T-cell (primary cell): ENCODE measurements around the gene ANKRD45. TPM values are rescaled to one million over a fixed set of nuclear protein-coding genes. Genes with fewer than 3 reads are reported as not detected.
"Not testable (repeated sequence)": the region's sequence is repeated elsewhere in the genome, so short reads cannot be mapped to it uniquely, and the experiment has no call there.

Source experiments
- ATAC-seq, 4 experiments: fragments of 200-7000 bp in 3 of 4; fragments of 150-1000 bp in 1 of 4; cut with Tn5 transposase; replicated peaks in 1 of 4; 1 replicate in 3 of 4; 2 replicates in 1 of 4; pipeline ENCODE4 v1.10.0; 2021; ENCODE audit warnings: moderate library complexity in 3 of 4, mild to moderate bottlenecking in 2 of 4, moderate number of reproducible peaks in 1 of 4
- CTCF ChIA-PET, 2 donors: fragments of 300-600 bp; sonication (Branson Sonifier 250); formaldehyde crosslinking; loops; one replicate each; lab custom pipeline; 2022; ENCODE audit warnings: antibody characterized with exemption in 2 of 2; lab: Charles Lee
- POLR2A ChIA-PET, 2 donors: fragments of 300-600 bp; sonication (Branson Sonifier 250); formaldehyde crosslinking; loops; one replicate each; lab custom pipeline; 2022; ENCODE audit warnings: antibody characterized with exemption in 2 of 2; lab: Charles Lee
- DNase-seq, 35 experiments: peaks; one replicate each; pipeline versions ENCODE4 v3.0.0 to v3.0.0-alpha.2; 2013 to 2023
- H3K27ac ChIP-seq: one replicate; pipeline ENCODE4 v1.5.1; 2013; ENCODE audit warnings: low read length
- H3K27me3 ChIP-seq, 2 experiments: replicated peaks in 1 of 2; 1 replicate in 1 of 2; 2 replicates in 1 of 2; pipeline versions ENCODE4 v1.6.1 to v1.7.0; 2013; ENCODE audit warnings: low read length in 1 of 2, mixed read lengths in 1 of 2; ENCODE audit not compliant: control insufficient read depth in 2 of 2, insufficient read depth in 2 of 2; ENCODE audit errors: extremely low read depth in 1 of 2
- H3K36me3 ChIP-seq, 2 donors: 1 replicate in 1 of 2; 2 replicates in 1 of 2; pipeline versions ENCODE4 v1.6.1 to v1.7.0; 2013; ENCODE audit warnings: low read length in 1 of 2; ENCODE audit not compliant: control insufficient read depth in 2 of 2, insufficient read depth in 1 of 2; ENCODE audit errors: extremely low read depth in 1 of 2
- H3K4me1 ChIP-seq, 2 experiments: 1 replicate in 1 of 2; 2 replicates in 1 of 2; pipeline versions ENCODE4 v1.6.1 to v1.7.0; 2013; ENCODE audit warnings: low read length in 2 of 2, mixed read lengths in 1 of 2; ENCODE audit not compliant: insufficient read depth in 2 of 2, control insufficient read depth in 1 of 2; ENCODE audit errors: extremely low read depth in 1 of 2
- H3K4me3 ChIP-seq, 2 donors: 1 replicate in 1 of 2; 2 replicates in 1 of 2; pipeline versions ENCODE4 v1.5.1 to v1.7.0; 2013; ENCODE audit warnings: mild to moderate bottlenecking in 2 of 2, low read length in 1 of 2, moderate library complexity in 1 of 2; ENCODE audit not compliant: control insufficient read depth in 1 of 2; ENCODE audit errors: extremely low read depth in 1 of 2
- H3K9me3 ChIP-seq: 2 replicates; pipeline ENCODE4 v1.7.0; 2013
- H3K27ac Mint-ChIP-seq, 2 donors: one replicate each; pipeline ENCODE4 v1.8.0; 2020 to 2021; ENCODE audit warnings: mild to moderate bottlenecking in 2 of 2, mixed read lengths in 2 of 2
- H3K27me3 Mint-ChIP-seq, 2 donors: one replicate each; pipeline ENCODE4 v1.8.0; 2021 to 2022; ENCODE audit warnings: mixed read lengths in 2 of 2
- H3K36me3 Mint-ChIP-seq: one replicate; pipeline ENCODE4 v1.8.0; 2021; ENCODE audit warnings: mixed read lengths
- H3K4me1 Mint-ChIP-seq, 3 donors: one replicate each; pipeline ENCODE4 v1.8.0; 2020 to 2022; ENCODE audit warnings: mixed read lengths in 3 of 3, mild to moderate bottlenecking in 1 of 3
- H3K4me3 Mint-ChIP-seq, 3 donors: one replicate each; pipeline ENCODE4 v1.8.0; 2020 to 2022; ENCODE audit warnings: mild to moderate bottlenecking in 3 of 3, mixed read lengths in 3 of 3, moderate library complexity in 3 of 3
- H3K9me3 Mint-ChIP-seq, 3 donors: one replicate each; pipeline ENCODE4 v1.8.0; 2020 to 2022; ENCODE audit warnings: mixed read lengths in 3 of 3
- WGBS: methylation state at CpG from one replicate; pipeline ENCODE4 v1.1.5; 2013; ENCODE audit warnings: missing lambda C conversion rate; ENCODE audit not compliant: insufficient coverage; 5-methylcytosine and 5-hydroxymethylcytosine counted together
- total RNA-seq, 35 experiments: library from RNA in 6 of 35; stranded (reverse) in 6 of 35; fragments of 120-200 nt in 1 of 35; gene quantifications; one replicate each; pipeline versions ENCODE4 v1.2.1 to v1.2.4 and lab custom pipeline; 2013 to 2026

Gene ANKRD45
- total RNA-seq, 5 donors from 2014 or later (not counting 1 experiment from before 2014, with no cell fraction given): not detected

GRCh38 chr1:173591138-173591537, 78.5 kb downstream of the ANKRD45 start:
- H3K4me3 ChIP-seq, ATAC-seq, H3K4me1 Mint-ChIP-seq, H3K27me3 Mint-ChIP-seq, H3K4me3 Mint-ChIP-seq, H3K9me3 ChIP-seq, H3K4me1 ChIP-seq, H3K27ac ChIP-seq, H3K36me3 ChIP-seq, DNase-seq, H3K27ac Mint-ChIP-seq, POLR2A ChIA-PET, H3K9me3 Mint-ChIP-seq, H3K36me3 Mint-ChIP-seq, H3K27me3 ChIP-seq: not testable (repeated sequence)
- CTCF ChIA-PET: interaction anchor here in 1 of 2 donors (0.9 kb wide), 1 partner anchor 14 kb away, joined by 4 read pairs; no protein-coding TSS in a partner anchor
- WGBS: 100% methylated on average over 1 of the region's 5 CpGs

- no peak overlapping the region for H3K27ac Mint-ChIP-seq
- Histone ChIP-seq H3K4me3 (no peak overlapping the region), H3K4me1 (no peaks in the 10 kb centered on the region), H3K27me3 (no peaks in the 10 kb centered on the region), H3K36me3 (no peaks in the 10 kb centered on the region), H3K27ac (no peak overlapping the region), H3K9me3 (no peaks in the 10 kb centered on the region)
- H3K9me3 Mint-ChIP-seq: no peaks in the 10 kb centered on the region
- peaks cover 1 to 4% of the 10 kb centered on the region in 2 donors for H3K27me3 Mint-ChIP-seq
- DNase-seq (no peak), ATAC-seq (no peak)
- ChIA-PET CTCF (no interaction called here), POLR2A (no interaction called here)
- no peaks in the 10 kb centered on the region for H3K36me3 Mint-ChIP-seq
- H3K4me3 Mint-ChIP-seq: no peak overlapping the region
- 80% methylated on average over 1 of the region's 1 CpG for WGBS
- H3K4me1 Mint-ChIP-seq: no peaks in the 10 kb centered on the region
Measured at GRCh38 chr1:173590557-173590956, 79.1 kb downstream of the ANKRD45 start.

- no peak overlapping the region for H3K4me3 Mint-ChIP-seq
Measured at GRCh38 chr1:173581383-173582079, 88.1 kb downstream of the ANKRD45 start.

GRCh38 chr1:173580658-173581057, 89.0 kb downstream of the ANKRD45 start:
- DNase-seq (no peak), ATAC-seq (no peak)
- H3K27ac Mint-ChIP-seq: no peak overlapping the region
- H3K9me3 ChIP-seq: no peaks in the 10 kb centered on the region
- no peak overlapping the region for H3K4me3 Mint-ChIP-seq
- ChIA-PET POLR2A (interaction anchor here (0.5 to 0.6 kb wide), 2 partner anchors 607 to 1164 kb away, joined by 5 to 6 read pairs; no protein-coding TSS in a partner anchor), CTCF (interaction anchor here in 1 of 2 donors (0.5 kb wide), 1 partner anchor 717 kb away, joined by 3 read pairs; no protein-coding TSS in a partner anchor)
- peaks cover 1 to 7% of the 10 kb centered on the region in 2 donors for H3K27me3 Mint-ChIP-seq
- H3K9me3 Mint-ChIP-seq: no peaks in the 10 kb centered on the region
- no peaks in the 10 kb centered on the region for H3K4me1 Mint-ChIP-seq
- no peaks in the 10 kb centered on the region for H3K36me3 Mint-ChIP-seq
- no peaks in the 10 kb centered on the region for H3K36me3 ChIP-seq
- H3K27me3 ChIP-seq: no peaks in the 10 kb centered on the region
- no peak overlapping the region for H3K4me3 ChIP-seq
- H3K27ac ChIP-seq: no peak overlapping the region
- 56% methylated on average over 1 of the region's 3 CpGs for WGBS
- no peaks in the 10 kb centered on the region for H3K4me1 ChIP-seq

More at GRCh38 chr1:173581383-173582079, 88.1 kb downstream of the ANKRD45 start:
- ChIA-PET CTCF (no interaction called here), POLR2A (interaction anchor here (0.6 kb wide), 3 partner anchors 83 to 917 kb away, joined by 3 to 9 read pairs (median 6); no protein-coding TSS in a partner anchor)
- H3K9me3 ChIP-seq: no peaks in the 10 kb centered on the region
- H3K27me3 Mint-ChIP-seq: peaks cover 1 to 6% of the 10 kb centered on the region in 2 donors
- H3K27ac ChIP-seq: no peak overlapping the region
- no peaks in the 10 kb centered on the region for H3K36me3 ChIP-seq
- ATAC-seq: no peak
- no peaks in the 10 kb centered on the region for H3K4me1 Mint-ChIP-seq
- H3K9me3 Mint-ChIP-seq: no peaks in the 10 kb centered on the region
- H3K4me1 ChIP-seq: no peaks in the 10 kb centered on the region
- no CpG with 5 or more reads among the region's 1 CpG for WGBS
- DNase-seq: no peak
- H3K4me3 ChIP-seq: no peak overlapping the region
- H3K27me3 ChIP-seq: no peaks in the 10 kb centered on the region
- no peak overlapping the region for H3K27ac Mint-ChIP-seq
- H3K36me3 Mint-ChIP-seq: no peaks in the 10 kb centered on the region

- no peaks in the 10 kb centered on the region for H3K4me1 ChIP-seq
- ChIA-PET POLR2A (interaction anchor here in 1 of 2 donors (0.6 kb wide), 1 partner anchor 427 kb away, joined by 3 read pairs; no protein-coding TSS in a partner anchor), CTCF (interaction anchor here (0.5 to 0.7 kb wide), 2 partner anchors 716 to 1142 kb away, joined by 3 to 4 read pairs; no protein-coding TSS in a partner anchor)
- Mint-ChIP-seq H3K27me3 (peaks cover 1 to 7% of the 10 kb centered on the region in 2 donors), H3K27ac (no peak overlapping the region), H3K4me3 (no peak overlapping the region), H3K4me1 (no peaks in the 10 kb centered on the region), H3K36me3 (no peaks in the 10 kb centered on the region), H3K9me3 (no peaks in the 10 kb centered on the region)
- ATAC-seq (no peak), DNase-seq (no peak)
- H3K36me3 ChIP-seq: no peaks in the 10 kb centered on the region
- no peaks in the 10 kb centered on the region for H3K9me3 ChIP-seq
- WGBS: 96% methylated on average over 3 of the region's 3 CpGs
- no peak overlapping the region for H3K27ac ChIP-seq
- no peak overlapping the region for H3K4me3 ChIP-seq
- H3K27me3 ChIP-seq: no peaks in the 10 kb centered on the region
Measured at GRCh38 chr1:173580071-173580470, 89.6 kb downstream of the ANKRD45 start.

GRCh38 chr1:173573596-173573995, 96.1 kb downstream of the ANKRD45 start:
- 100% methylated on average over 2 of the region's 4 CpGs for WGBS
- H3K27me3 ChIP-seq: no peaks in the 10 kb centered on the region
- Mint-ChIP-seq H3K4me1 (peaks cover 0 to 3% (median 0%) of the 10 kb centered on the region in 3 donors), H3K36me3 (no peaks in the 10 kb centered on the region), H3K27me3 (peaks cover 1 to 3% of the 10 kb centered on the region in 2 donors), H3K9me3 (no peaks in the 10 kb centered on the region), H3K4me3 (no peak overlapping the region), H3K27ac (no peak overlapping the region)
- ATAC-seq (no peak), DNase-seq (no peak)
- no peak overlapping the region for H3K4me3 ChIP-seq
- H3K27ac ChIP-seq: no peak overlapping the region
- ChIA-PET CTCF (no interaction called here), POLR2A (no interaction called here)
- no peaks in the 10 kb centered on the region for H3K36me3 ChIP-seq
- H3K4me1 ChIP-seq: no peaks in the 10 kb centered on the region
- H3K9me3 ChIP-seq: no peaks in the 10 kb centered on the region
